SK-N-SH treated with all-trans-retinoic acid at 6 μM for 48 hours (cell line): ENCODE data around the gene APMAP.

ENCODE experiments used
- ATAC-seq: fragments of 200-7000 bp; cut with Tn5 transposase; 3 replicates; pipeline ENCODE4 v1.9.1; 2020; ENCODE audit warnings: mild to moderate bottlenecking, moderate library complexity
- ARNTL ChIP-seq: fragments of 450-650 bp; formaldehyde crosslinking; IDR thresholded peaks from 2 replicates; pipeline ENCODE4 v1.5.0; 2020; ENCODE audit warnings: low read depth, mild to moderate bottlenecking, moderate library complexity, borderline replicate concordance
- BACH2 ChIP-seq: fragments of 250-450 bp; sonication (Bioruptor Pico); IDR thresholded peaks from 2 replicates; pipeline ENCODE4 v1.9.0; 2021; ENCODE audit warnings: mild to moderate bottlenecking, borderline replicate concordance
- CSDC2 ChIP-seq: fragments of 250-450 bp; sonication (Bioruptor Pico); IDR thresholded peaks from 2 replicates; pipeline ENCODE4 v1.5.0; 2020; ENCODE audit warnings: mild to moderate bottlenecking, moderate library complexity
- GLIS3 ChIP-seq: fragments of 250-450 bp; sonication (Bioruptor Pico); IDR thresholded peaks from 2 replicates; pipeline ENCODE4 v1.5.0; 2020; ENCODE audit warnings: mild to moderate bottlenecking, moderate library complexity
- ISL1 ChIP-seq: fragments of 250-450 bp; sonication (Bioruptor Pico); IDR thresholded peaks from 2 replicates; pipeline ENCODE4 v2.1.2; 2022; ENCODE audit warnings: mild to moderate bottlenecking, moderate library complexity
- OSR1 ChIP-seq: fragments of 250-450 bp; sonication (Bioruptor Pico); IDR thresholded peaks from 2 replicates; pipeline ENCODE4 v1.8.0; 2022; ENCODE audit warnings: moderate library complexity, mild to moderate bottlenecking, inconsistent platforms
- PPARA ChIP-seq: fragments of 250-450 bp; sonication (Bioruptor Pico); IDR thresholded peaks from 2 replicates; pipeline ENCODE4 v1.5.0; 2020; ENCODE audit warnings: mild to moderate bottlenecking, borderline replicate concordance
- RARB ChIP-seq: fragments of 250-450 bp; sonication (Bioruptor Pico); IDR thresholded peaks from 2 replicates; pipeline ENCODE4 v1.8.0; 2021; ENCODE audit warnings: mild to moderate bottlenecking, moderate library complexity
- SNAI2 ChIP-seq: fragments of 250-450 bp; sonication (Bioruptor Pico); IDR thresholded peaks from 2 replicates; pipeline ENCODE4 v1.5.0; 2020; ENCODE audit warnings: mild to moderate bottlenecking, moderate library complexity
- TCF4 ChIP-seq: fragments of 250-450 bp; sonication (Bioruptor Pico); IDR thresholded peaks from 2 replicates; pipeline ENCODE4 v1.8.0; 2021; ENCODE audit warnings: mild to moderate bottlenecking, moderate library complexity, borderline replicate concordance
- TOX ChIP-seq: fragments of 250-450 bp; sonication (Bioruptor Pico); IDR thresholded peaks from 2 replicates; pipeline ENCODE4 v1.8.0; 2021; ENCODE audit warnings: mild to moderate bottlenecking, moderate library complexity, borderline replicate concordance
- ZC3H10 ChIP-seq: fragments of 250-450 bp; sonication (Bioruptor Pico); IDR thresholded peaks from 2 replicates; pipeline ENCODE4 v1.5.1; 2021; ENCODE audit warnings: mild to moderate bottlenecking, moderate library complexity
- ZFP30 ChIP-seq: fragments of 450-650 bp; formaldehyde crosslinking; IDR thresholded peaks from 2 replicates; pipeline ENCODE4 v1.5.0; 2022; ENCODE audit warnings: mild to moderate bottlenecking, moderate library complexity
- ZNF565 ChIP-seq: fragments of 450-650 bp; formaldehyde crosslinking; conservative IDR thresholded peaks from 2 replicates; pipeline ENCODE4 v1.5.0; 2020; ENCODE audit warnings: low read depth, mild to moderate bottlenecking, moderate library complexity
- ZNF70 ChIP-seq: fragments of 450-650 bp; formaldehyde crosslinking; IDR thresholded peaks from 2 replicates; pipeline ENCODE4 v1.5.0; 2020; ENCODE audit warnings: mild to moderate bottlenecking, moderate library complexity
- ZNF8 ChIP-seq: fragments of 450-650 bp; formaldehyde crosslinking; IDR thresholded peaks from 2 replicates; pipeline ENCODE4 v1.5.0; 2020; ENCODE audit warnings: mild to moderate bottlenecking, moderate library complexity
- TF ChIP-seq, protein P1 (sequence below): fragments of 250-450 bp; sonication (Bioruptor Pico); IDR thresholded peaks from 2 replicates; pipeline ENCODE4 v1.8.0; 2020; ENCODE audit warnings: mild to moderate bottlenecking, moderate library complexity, borderline replicate concordance
- TF ChIP-seq, protein P2 (sequence below): fragments of 250-450 bp; sonication (Bioruptor Pico); IDR thresholded peaks from 2 replicates; pipeline ENCODE4 v1.8.0; 2021; ENCODE audit warnings: low read depth, mild to moderate bottlenecking, moderate library complexity, borderline replicate concordance
- TF ChIP-seq, protein P3 (sequence below): fragments of 250-450 bp; sonication (Bioruptor Pico); IDR thresholded peaks from 2 replicates; pipeline ENCODE4 v1.5.1; 2021; ENCODE audit warnings: mild to moderate bottlenecking, moderate library complexity
- TF ChIP-seq, protein P4 (sequence below): fragments of 250-450 bp; sonication (Bioruptor Pico); IDR thresholded peaks from 2 replicates; pipeline ENCODE4 v1.5.1; 2020; ENCODE audit warnings: low read depth, mild to moderate bottlenecking, moderate library complexity
- TF ChIP-seq, protein P5 (sequence below): fragments of 250-450 bp; sonication (Bioruptor Pico); IDR thresholded peaks from 2 replicates; pipeline ENCODE4 v1.5.0; 2020; ENCODE audit warnings: mild to moderate bottlenecking, moderate library complexity

APMAP gene

DNA sequence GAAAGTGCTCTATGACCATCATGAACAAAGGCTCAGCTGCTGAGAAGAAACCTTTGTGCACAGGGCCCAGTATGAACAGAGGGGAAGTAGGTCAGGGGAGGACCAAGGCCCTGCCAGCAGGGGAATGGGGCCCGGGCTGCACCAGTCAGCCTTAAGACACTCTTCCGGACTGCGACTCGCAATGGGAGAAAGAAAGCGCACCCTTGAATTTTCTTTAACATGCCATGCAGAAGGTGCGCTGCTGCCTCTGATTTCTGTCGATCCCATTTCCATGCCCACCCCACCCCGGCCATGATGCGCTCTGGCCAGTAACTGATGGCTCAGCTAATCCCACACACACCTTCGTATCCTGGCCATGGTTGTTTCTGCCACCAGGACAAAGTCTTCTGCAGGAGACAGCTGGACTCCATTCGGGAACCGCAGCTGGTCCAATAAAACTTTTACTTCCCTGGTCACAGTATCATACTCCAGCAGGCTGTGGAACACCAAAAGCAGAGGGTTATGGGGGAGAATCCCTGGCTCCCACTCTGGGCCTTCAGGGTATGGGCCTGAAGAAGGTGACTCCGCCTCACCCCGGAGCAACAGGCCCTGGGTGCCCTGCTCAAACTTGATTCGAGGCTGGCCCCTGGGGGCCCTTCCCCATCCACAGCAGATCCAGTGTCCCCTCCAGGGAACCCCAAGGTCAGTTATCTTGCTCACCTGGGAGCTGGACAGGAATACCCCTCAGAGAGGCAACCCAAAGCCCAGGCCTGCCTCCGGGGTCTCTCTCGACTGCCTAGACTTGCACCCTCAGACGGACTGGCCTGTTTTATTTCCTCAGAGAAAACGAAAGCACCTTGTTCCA is 23.1 kb downstream of the APMAP start:
- no peak for ATAC-seq
- TF ChIP-seq ISL1 (CRISPR knock-in tag), result no peak
- TF ChIP-seq, protein P1, sequence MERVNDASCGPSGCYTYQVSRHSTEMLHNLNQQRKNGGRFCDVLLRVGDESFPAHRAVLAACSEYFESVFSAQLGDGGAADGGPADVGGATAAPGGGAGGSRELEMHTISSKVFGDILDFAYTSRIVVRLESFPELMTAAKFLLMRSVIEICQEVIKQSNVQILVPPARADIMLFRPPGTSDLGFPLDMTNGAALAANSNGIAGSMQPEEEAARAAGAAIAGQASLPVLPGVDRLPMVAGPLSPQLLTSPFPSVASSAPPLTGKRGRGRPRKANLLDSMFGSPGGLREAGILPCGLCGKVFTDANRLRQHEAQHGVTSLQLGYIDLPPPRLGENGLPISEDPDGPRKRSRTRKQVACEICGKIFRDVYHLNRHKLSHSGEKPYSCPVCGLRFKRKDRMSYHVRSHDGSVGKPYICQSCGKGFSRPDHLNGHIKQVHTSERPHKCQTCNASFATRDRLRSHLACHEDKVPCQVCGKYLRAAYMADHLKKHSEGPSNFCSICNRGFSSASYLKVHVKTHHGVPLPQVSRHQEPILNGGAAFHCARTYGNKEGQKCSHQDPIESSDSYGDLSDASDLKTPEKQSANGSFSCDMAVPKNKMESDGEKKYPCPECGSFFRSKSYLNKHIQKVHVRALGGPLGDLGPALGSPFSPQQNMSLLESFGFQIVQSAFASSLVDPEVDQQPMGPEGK (CRISPR knock-in tag), result no peak
- TF ChIP-seq ZC3H10 (CRISPR knock-in tag), result no peak
- no peak for TF ChIP-seq ZNF70
- no peak for TF ChIP-seq ZNF565 (CRISPR knock-in tag)
- TF ChIP-seq ARNTL (CRISPR knock-in tag), result no peak
- TF ChIP-seq, protein P2, sequence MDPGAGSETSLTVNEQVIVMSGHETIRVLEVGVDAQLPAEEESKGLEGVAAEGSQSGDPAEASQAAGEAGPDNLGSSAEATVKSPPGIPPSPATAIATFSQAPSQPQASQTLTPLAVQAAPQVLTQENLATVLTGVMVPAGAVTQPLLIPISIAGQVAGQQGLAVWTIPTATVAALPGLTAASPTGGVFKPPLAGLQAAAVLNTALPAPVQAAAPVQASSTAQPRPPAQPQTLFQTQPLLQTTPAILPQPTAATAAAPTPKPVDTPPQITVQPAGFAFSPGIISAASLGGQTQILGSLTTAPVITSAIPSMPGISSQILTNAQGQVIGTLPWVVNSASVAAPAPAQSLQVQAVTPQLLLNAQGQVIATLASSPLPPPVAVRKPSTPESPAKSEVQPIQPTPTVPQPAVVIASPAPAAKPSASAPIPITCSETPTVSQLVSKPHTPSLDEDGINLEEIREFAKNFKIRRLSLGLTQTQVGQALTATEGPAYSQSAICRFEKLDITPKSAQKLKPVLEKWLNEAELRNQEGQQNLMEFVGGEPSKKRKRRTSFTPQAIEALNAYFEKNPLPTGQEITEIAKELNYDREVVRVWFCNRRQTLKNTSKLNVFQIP (CRISPR knock-in tag), result no peak
- no peak for TF ChIP-seq SNAI2 (CRISPR knock-in tag)
- no peak for TF ChIP-seq TCF4 (CRISPR knock-in tag)
- no peak for TF ChIP-seq GLIS3 (CRISPR knock-in tag)
- TF ChIP-seq OSR1 (CRISPR knock-in tag), result no peak
- TF ChIP-seq, protein P3, sequence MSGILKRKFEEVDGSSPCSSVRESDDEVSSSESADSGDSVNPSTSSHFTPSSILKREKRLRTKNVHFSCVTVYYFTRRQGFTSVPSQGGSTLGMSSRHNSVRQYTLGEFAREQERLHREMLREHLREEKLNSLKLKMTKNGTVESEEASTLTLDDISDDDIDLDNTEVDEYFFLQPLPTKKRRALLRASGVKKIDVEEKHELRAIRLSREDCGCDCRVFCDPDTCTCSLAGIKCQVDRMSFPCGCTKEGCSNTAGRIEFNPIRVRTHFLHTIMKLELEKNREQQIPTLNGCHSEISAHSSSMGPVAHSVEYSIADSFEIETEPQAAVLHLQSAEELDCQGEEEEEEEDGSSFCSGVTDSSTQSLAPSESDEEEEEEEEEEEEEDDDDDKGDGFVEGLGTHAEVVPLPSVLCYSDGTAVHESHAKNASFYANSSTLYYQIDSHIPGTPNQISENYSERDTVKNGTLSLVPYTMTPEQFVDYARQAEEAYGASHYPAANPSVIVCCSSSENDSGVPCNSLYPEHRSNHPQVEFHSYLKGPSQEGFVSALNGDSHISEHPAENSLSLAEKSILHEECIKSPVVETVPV (CRISPR knock-in tag), result no peak
- no peak for TF ChIP-seq PPARA
- no peak for TF ChIP-seq RARB
- no peak for TF ChIP-seq CSDC2 (CRISPR knock-in tag)
- no peak for TF ChIP-seq ZNF8
- TF ChIP-seq, protein P4, sequence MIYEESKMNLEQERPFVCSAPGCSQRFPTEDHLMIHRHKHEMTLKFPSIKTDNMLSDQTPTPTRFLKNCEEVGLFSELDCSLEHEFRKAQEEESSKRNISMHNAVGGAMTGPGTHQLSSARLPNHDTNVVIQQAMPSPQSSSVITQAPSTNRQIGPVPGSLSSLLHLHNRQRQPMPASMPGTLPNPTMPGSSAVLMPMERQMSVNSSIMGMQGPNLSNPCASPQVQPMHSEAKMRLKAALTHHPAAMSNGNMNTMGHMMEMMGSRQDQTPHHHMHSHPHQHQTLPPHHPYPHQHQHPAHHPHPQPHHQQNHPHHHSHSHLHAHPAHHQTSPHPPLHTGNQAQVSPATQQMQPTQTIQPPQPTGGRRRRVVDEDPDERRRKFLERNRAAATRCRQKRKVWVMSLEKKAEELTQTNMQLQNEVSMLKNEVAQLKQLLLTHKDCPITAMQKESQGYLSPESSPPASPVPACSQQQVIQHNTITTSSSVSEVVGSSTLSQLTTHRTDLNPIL (CRISPR knock-in tag), result no peak

DNA sequence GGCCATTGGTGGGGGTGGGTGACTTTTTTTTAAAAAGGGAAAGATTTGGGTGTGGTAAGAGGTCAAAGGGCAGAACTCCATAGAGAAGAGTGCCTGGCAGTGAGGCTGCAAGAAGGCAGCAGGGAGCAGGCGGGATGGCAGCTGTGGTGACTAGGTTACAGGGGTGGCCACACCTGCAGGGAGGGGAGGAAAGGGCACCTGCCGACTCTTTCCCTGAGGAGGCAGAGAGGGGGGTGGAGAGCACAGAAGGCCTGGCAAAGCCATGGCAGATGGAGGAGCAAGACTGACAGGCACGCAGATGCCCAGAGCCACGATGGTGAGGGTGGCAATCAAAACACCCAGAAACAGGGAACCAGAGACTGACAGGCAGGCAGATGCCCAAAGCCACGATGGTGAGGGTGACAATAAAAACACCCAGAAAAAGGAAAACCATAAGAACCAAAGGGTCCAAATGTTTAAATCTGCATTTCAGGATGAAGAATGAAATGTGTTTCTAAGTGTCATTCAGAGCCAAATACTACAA is 24.2 kb downstream of the APMAP start:
- ATAC-seq, result no peak
- TF ChIP-seq ZFP30 (no peak), BACH2 (CRISPR knock-in tag) (no peak), OSR1 (CRISPR knock-in tag) (no peak), RARB (no peak), TOX (CRISPR knock-in tag) (no peak), PPARA (no peak), ARNTL (CRISPR knock-in tag) (no peak), ZNF8 (no peak), ZNF565 (CRISPR knock-in tag) (no peak), ZNF70 (no peak)
- TF ChIP-seq, protein P3 (CRISPR knock-in tag), result no peak
- TF ChIP-seq, protein P2 (CRISPR knock-in tag), result no peak
- TF ChIP-seq, protein P5, sequence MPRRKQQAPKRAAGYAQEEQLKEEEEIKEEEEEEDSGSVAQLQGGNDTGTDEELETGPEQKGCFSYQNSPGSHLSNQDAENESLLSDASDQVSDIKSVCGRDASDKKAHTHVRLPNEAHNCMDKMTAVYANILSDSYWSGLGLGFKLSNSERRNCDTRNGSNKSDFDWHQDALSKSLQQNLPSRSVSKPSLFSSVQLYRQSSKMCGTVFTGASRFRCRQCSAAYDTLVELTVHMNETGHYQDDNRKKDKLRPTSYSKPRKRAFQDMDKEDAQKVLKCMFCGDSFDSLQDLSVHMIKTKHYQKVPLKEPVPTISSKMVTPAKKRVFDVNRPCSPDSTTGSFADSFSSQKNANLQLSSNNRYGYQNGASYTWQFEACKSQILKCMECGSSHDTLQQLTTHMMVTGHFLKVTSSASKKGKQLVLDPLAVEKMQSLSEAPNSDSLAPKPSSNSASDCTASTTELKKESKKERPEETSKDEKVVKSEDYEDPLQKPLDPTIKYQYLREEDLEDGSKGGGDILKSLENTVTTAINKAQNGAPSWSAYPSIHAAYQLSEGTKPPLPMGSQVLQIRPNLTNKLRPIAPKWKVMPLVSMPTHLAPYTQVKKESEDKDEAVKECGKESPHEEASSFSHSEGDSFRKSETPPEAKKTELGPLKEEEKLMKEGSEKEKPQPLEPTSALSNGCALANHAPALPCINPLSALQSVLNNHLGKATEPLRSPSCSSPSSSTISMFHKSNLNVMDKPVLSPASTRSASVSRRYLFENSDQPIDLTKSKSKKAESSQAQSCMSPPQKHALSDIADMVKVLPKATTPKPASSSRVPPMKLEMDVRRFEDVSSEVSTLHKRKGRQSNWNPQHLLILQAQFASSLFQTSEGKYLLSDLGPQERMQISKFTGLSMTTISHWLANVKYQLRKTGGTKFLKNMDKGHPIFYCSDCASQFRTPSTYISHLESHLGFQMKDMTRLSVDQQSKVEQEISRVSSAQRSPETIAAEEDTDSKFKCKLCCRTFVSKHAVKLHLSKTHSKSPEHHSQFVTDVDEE (CRISPR knock-in tag), result no peak
- TF ChIP-seq, protein P4 (CRISPR knock-in tag), result no peak
- TF ChIP-seq, protein P1 (CRISPR knock-in tag), result no peak
